Glutamatergic neuron (in vitro differentiated cells): ENCODE measurements around the gene CIB1. TPM values are rescaled to one million over a fixed set of nuclear protein-coding genes. Genes with fewer than 3 reads are reported as not detected.
"Not testable (repeated sequence)": the region's sequence is repeated elsewhere in the genome, so short reads cannot be mapped to it uniquely, and the experiment has no call there.

Source experiments
- DNase-seq: peaks from one replicate; pipeline ENCODE4 v3.0.0; 2022
- H3K27ac Mint-ChIP-seq: one replicate; pipeline ENCODE4 v1.8.0; 2020; ENCODE audit warnings: mild to moderate bottlenecking, mixed read lengths, inconsistent platforms; ENCODE audit not compliant: unreplicated experiment
- H3K27me3 Mint-ChIP-seq: one replicate; pipeline ENCODE4 v1.8.0; 2020; ENCODE audit warnings: mild to moderate bottlenecking, moderate library complexity, mixed read lengths, inconsistent platforms; ENCODE audit not compliant: unreplicated experiment
- H3K36me3 Mint-ChIP-seq: one replicate; pipeline ENCODE4 v1.8.0; 2020; ENCODE audit warnings: mild to moderate bottlenecking, mixed read lengths, inconsistent platforms; ENCODE audit not compliant: unreplicated experiment
- H3K4me1 Mint-ChIP-seq: one replicate; pipeline ENCODE4 v1.8.0; 2020; ENCODE audit warnings: mild to moderate bottlenecking, low read depth, mixed read lengths, inconsistent platforms; ENCODE audit not compliant: unreplicated experiment
- H3K4me3 Mint-ChIP-seq: one replicate; pipeline ENCODE4 v1.8.0; 2020; ENCODE audit warnings: mild to moderate bottlenecking, mixed read lengths, inconsistent platforms; ENCODE audit not compliant: unreplicated experiment
- H3K9me3 Mint-ChIP-seq: one replicate; pipeline ENCODE4 v1.8.0; 2020; ENCODE audit warnings: mild to moderate bottlenecking, moderate library complexity, mixed read lengths, inconsistent platforms; ENCODE audit not compliant: unreplicated experiment
- CTCF ChIP-seq: fragments of 200-600 bp; sonication (generic); IDR thresholded peaks from one replicate; pipeline ENCODE4 v1.5.0; 2021; ENCODE audit not compliant: partially characterized antibody, unreplicated experiment
- total RNA-seq: library from RNA; stranded (reverse); fragmentation: NEBNext Ultra II Directional; extraction: Animal tissue kit (Norgen Biotek cat#: 25700); gene quantifications from one replicate; pipeline ENCODE4 v1.2.1, GENCODE V29; 2021; ENCODE audit not compliant: unreplicated experiment

CIB1 gene
- total RNA-seq, 1 donor from 2014 or later: 8.0 TPM

- Mint-ChIP-seq H3K9me3 (peaks cover 5% of the 10 kb centered on the region), H3K4me3 (no peak overlapping the region), H3K4me1 (peaks cover under 1% of the 10 kb centered on the region), H3K36me3 (no peaks in the 10 kb centered on the region), H3K27ac (no peak overlapping the region), H3K27me3 (peaks cover 5% of the 10 kb centered on the region)
- TF ChIP-seq CTCF: no peak
- DNase-seq: no peak
Observed at GRCh38 chr15:90262426-90262825, 28.7 kb upstream of the CIB1 start.

GRCh38 chr15:90261811-90262210 is 28.1 kb upstream of the CIB1 start:
- Mint-ChIP-seq H3K27ac (no peak overlapping the region), H3K4me3 (no peak overlapping the region), H3K36me3 (no peaks in the 10 kb centered on the region), H3K27me3 (peaks cover 4% of the 10 kb centered on the region), H3K4me1 (no peaks in the 10 kb centered on the region), H3K9me3 (peaks cover 5% of the 10 kb centered on the region)
- no peak for DNase-seq
- no peak for TF ChIP-seq CTCF

- H3K4me3 Mint-ChIP-seq, H3K27ac Mint-ChIP-seq, H3K9me3 Mint-ChIP-seq, H3K4me1 Mint-ChIP-seq, DNase-seq, H3K36me3 Mint-ChIP-seq, H3K27me3 Mint-ChIP-seq: not testable (repeated sequence)
Observed at GRCh38 chr15:90260731-90261130, 27.0 kb upstream of the CIB1 start.

- H3K27ac Mint-ChIP-seq: no peak overlapping the region
- no peak for TF ChIP-seq CTCF
- no peak overlapping the region for H3K4me3 Mint-ChIP-seq
- DNase-seq: no peak
- H3K27me3 Mint-ChIP-seq: no peaks in the 10 kb centered on the region
- H3K4me1 Mint-ChIP-seq: no peaks in the 10 kb centered on the region
- no peaks in the 10 kb centered on the region for H3K36me3 Mint-ChIP-seq
- peaks cover 1% of the 10 kb centered on the region for H3K9me3 Mint-ChIP-seq
Observed at GRCh38 chr15:90259524-90259923, 25.8 kb upstream of the CIB1 start.

- Mint-ChIP-seq H3K4me3 (no peak overlapping the region), H3K27ac (no peak overlapping the region), H3K4me1 (no peaks in the 10 kb centered on the region), H3K9me3 (no peaks in the 10 kb centered on the region), H3K27me3 (no peaks in the 10 kb centered on the region), H3K36me3 (no peaks in the 10 kb centered on the region)
- no peak for DNase-seq
- TF ChIP-seq CTCF: no peak
Observed at GRCh38 chr15:90257776-90258175, 24.0 kb upstream of the CIB1 start.
